H1 (cell line): Measurements from ENCODE around the gene RPS4Y2. TPM values are rescaled to one million over a fixed set of nuclear protein-coding genes. Genes with fewer than 3 reads are reported as not detected.

Source experiments
- CHD7 ChIP-seq: fragments of 300-600 bp; sonication (generic); IDR thresholded peaks from 2 replicates; pipeline ENCODE4 v1.7.1; 2012; ENCODE audit warnings: low read length, moderate library complexity, mild to moderate bottlenecking, inconsistent platforms; ENCODE audit not compliant: insufficient replicate concordance
- HDAC6 ChIP-seq: IDR thresholded peaks from one replicate; pipeline ENCODE4 v1.7.1; 2012; ENCODE audit warnings: low read depth, mild to moderate bottlenecking, inconsistent platforms, low read length, moderate library complexity
- JUN ChIP-seq: IDR thresholded peaks from 2 replicates; pipeline ENCODE4 v1.6.1; 2011; ENCODE audit warnings: low read depth, mild to moderate bottlenecking, improper control_type of control experiment, low read length
- NANOG ChIP-seq: IDR thresholded peaks from 2 replicates; pipeline ENCODE4 v1.6.1; 2011; ENCODE audit warnings: low read length, low read depth, mild to moderate bottlenecking, inconsistent platforms; ENCODE audit not compliant: insufficient read depth, poor library complexity, severe bottlenecking
- SAP30 ChIP-seq: fragments of 300-600 bp; sonication (generic); IDR thresholded peaks from 2 replicates; pipeline ENCODE4 v1.7.1; 2012; ENCODE audit warnings: low read length, moderate library complexity, mild to moderate bottlenecking, inconsistent platforms; ENCODE audit not compliant: insufficient read depth, insufficient replicate concordance
- SP1 ChIP-seq: IDR thresholded peaks from 2 replicates; pipeline ENCODE4 v1.6.1; 2011; ENCODE audit warnings: low read depth, low read length
- TBP ChIP-seq: IDR thresholded peaks from 2 replicates; pipeline ENCODE4 v1.6.1; 2011; ENCODE audit warnings: low read depth, low read length, improper control_type of control experiment
- polyA plus RNA-seq, 7 experiments: library from polyadenylated mRNA; depleted of rRNA in 3 of 7; stranded (reverse) in 5 of 7; unstranded in 2 of 7; fragments of >200 nt in 5 of 7; fragments of 200-250 nt in 2 of 7; gene quantifications; 1 replicate in 5 of 7; 2 replicates in 1 of 7; 4 replicates in 1 of 7; pipeline versions ENCODE4 v1.2.1 to v1.2.3, GENCODE V29; 2011 to 2013; ENCODE audit warnings: missing spikeins in 2 of 7, mixed read lengths in 2 of 7
- total RNA-seq: library from RNA; stranded (reverse); fragmentation: NEBNext Ultra II Directional; extraction: Animal tissue kit (Norgen Biotek cat#: 25700); gene quantifications from 2 replicates; pipeline ENCODE4 v1.2.1, GENCODE V29; 2021

Gene RPS4Y2
- total and polyA plus RNA-seq, 2 of the 8 experiments (the other 6 are each of a cell fraction or from before 2014, with no cell fraction given), result not detected

DNA sequence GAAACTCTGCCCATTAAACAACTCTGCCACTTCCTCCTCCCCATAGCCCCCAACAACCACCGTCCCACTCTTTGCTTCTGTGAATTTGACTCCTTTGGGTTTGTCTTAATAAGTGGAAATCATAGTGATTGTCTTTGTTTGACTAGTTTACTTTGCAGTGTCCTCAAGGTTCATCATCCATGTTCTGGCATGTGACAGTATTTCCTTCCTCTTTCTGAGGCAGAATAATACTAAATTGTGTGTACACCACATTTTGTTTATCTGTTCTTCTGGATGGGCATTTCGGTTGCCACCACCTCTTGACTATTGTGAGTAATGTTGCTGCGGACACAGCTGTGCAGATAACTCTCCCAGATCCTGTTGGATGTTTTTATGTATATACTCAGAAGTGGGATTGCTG, 14.8 kb downstream of the RPS4Y2 start (continued):
- TF ChIP-seq CHD7 (no peak), NANOG (no peak), HDAC6 (no peak), TBP (no peak), SAP30 (no peak), SP1 (no peak), JUN (no peak)
